GM21529 (cell line): ENCODE results near the gene FAM78B.

Experiments used
- ATAC-seq: cut with Tn5 transposase; IDR thresholded peaks from one replicate; pipeline ENCODE4 v1.9.1; 2021; ENCODE audit not compliant: unreplicated experiment

FAM78B gene, protein sequence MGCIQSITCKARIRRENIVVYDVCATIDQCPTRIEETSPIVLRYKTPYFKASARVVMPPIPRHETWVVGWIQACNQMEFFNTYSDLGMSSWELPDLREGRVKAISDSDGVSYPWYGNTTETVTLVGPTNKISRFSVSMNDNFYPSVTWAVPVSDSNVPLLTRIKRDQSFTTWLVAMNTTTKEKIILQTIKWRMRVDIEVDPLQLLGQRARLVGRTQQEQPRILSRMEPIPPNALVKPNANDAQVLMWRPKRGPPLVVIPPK

GRCh38 chr1:166166698-166167571 is at the start of gene FAM78B:
Gene FAM78B (minus strand): TSS chr1:166167001. CDS start chr1:166166248, 753 bp downstream.
- ATAC-seq, result peak; percentile 45

DNA sequence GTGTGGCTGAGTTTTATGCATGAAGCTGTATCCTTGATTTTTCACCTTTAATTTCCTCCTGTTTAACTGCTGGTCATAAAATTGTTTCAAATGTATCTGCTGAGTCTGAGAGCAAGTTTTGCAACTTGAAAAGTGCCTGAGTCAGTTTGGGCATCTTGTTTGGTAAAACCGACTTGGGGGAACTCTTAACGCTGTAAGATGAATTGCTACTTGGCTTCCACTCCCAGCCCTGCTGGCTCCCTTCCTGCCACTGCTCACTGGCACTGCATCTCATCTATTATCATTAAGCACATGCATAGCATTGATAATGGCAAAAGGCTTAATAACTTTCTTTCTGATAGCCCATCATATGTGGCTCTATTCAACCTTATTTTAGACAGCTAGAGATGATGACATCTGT is 35.7 kb upstream of the FAM78B start:
- no peak for ATAC-seq

DNA sequence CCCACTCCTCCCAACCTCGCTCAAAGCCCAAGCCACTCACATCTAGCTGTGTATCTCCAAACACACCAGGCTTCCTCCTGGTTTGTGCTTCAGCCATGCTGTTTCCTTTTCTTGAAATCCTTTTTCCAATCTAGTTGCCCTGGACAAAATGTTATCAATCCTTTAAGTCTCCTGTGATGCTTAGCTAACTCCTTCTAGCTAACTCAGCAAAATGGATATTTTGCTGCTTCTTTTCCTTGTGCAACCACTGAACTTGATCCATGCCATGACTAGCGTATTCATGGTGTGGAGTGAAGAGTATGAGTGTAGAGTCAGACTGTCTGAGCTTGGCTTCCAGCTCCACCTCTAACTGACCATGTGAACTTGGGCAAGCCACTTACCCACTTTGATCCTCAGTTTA is 33.9 kb upstream of the FAM78B start:
- no peak for ATAC-seq

GRCh38 chr1:166197597-166197996 is 30.8 kb upstream of the FAM78B start:
- ATAC-seq, result no peak

DNA sequence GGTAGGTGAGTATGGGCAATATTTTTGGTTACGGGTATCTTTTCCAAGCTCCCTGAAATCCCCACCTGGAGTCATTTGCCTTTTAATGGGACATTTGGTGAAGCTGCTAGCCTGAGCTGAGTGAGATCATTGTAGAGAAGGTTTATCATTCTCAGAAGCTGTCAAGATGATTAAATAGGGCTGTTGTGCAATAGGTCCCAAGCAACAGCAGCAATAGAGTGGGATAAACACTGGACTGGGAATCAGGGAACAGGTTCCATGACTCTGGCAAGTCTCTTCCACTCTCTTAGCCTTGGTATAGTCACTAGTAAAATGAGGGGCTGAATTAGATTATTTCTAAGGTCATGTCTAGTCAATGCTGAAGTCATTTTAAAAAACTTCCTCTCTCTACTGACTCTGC is 30.3 kb upstream of the FAM78B start:
- ATAC-seq, result no peak

DNA sequence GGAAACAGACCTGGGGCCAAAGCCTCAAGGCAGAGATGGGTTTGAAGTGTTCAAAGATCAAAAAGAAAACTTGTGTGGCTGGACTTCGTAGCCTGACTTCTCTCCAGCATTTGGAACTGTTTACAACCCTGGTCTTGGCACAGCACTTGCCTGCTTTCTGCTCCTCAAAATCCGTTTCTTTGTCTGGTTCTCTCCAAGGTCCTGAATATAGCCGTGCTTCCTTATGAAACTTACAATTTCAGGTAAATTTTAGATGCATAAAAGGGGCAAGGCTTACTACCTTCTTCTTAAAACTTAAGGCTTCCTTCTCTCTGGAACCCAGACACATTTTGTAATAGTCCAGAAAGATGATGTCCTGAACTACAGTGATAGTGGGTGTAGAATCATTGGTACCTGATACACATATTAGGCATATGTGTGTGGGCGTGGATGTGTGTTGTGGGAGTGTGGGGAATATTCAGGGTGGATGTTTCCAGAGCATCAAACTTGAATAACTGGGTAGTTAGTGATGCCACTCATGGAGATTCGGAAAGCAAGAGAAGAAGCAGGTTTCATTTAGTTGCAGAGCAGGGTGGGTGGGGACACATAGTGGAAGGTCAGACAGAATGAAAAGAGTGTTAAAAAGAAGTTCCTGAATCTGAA is 26.4 kb upstream of the FAM78B start:
- no peak for ATAC-seq

- ATAC-seq, result no peak
These were observed 23.6 kb upstream of the FAM78B start for GRCh38 chr1:166190400-166190799.

DNA sequence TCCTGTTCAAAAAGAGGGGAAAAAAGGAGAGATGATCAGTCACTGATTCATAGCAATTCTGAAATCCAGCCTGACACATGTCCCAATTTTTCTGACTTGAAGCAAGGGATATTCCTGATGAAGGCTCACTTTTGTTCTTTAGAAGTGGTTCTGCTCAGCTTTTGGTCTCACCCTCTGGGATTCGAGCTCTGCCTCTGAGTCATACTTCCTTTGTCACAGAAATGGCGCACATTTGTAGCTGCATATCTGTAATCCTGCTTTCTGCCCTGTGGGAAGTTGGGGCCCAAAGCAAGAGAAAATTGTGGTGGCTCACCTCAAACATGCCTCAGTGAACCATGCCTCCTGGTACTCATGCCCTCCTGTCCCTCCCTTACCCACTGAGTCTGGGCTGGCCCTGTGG is 22.3 kb upstream of the FAM78B start:
- ATAC-seq, result no peak

GRCh38 chr1:166185526-166185925 is 18.7 kb upstream of the FAM78B start:
- ATAC-seq, result no peak

DNA sequence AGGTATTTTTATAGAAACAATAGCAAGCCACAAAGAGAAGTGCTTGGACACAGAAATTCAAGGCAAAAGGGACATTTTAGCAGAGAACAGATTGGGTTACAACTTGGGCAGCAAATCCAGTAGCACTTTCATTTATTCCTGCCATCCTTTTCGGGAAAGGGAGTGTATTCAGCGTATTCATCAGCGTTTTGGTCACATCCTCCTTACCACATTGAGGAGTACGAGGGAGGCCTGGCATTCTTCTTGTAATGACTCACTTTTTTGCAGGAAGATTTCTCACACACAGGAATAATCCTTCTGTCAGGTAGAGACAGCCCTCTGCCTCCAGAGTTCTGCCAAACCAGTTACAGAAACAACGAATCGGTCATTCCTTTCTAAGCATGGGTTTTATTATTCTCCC is 18.1 kb upstream of the FAM78B start:
- ATAC-seq, result no peak

GRCh38 chr1:166184012-166184411 is 17.2 kb upstream of the FAM78B start:
- no peak for ATAC-seq

DNA sequence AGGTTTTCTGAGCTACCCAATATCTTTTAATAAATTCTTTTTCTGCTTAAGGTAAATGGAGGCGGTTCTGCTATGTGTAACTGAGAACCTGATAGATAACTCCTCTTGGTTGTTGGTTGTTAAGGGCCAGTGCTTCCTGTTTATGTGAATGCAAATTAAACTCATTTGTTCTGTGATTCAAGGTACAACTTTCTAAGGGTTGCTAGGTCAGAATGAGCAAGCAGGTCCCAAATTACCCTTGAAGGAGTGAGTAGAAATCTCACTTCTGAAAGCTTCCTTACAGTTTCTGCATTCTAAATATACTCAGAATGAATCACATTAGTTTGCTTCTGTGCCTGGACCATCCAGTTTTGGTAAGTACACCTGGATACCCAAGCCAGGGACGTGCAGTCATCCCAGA is 15.5 kb upstream of the FAM78B start:
- peak; percentile 56 for ATAC-seq

- ATAC-seq, result no peak
These were observed 9.6 kb upstream of the FAM78B start for GRCh38 chr1:166176416-166176815.

- no peak for ATAC-seq
These were observed 8.2 kb upstream of the FAM78B start for GRCh38 chr1:166175032-166175431.

DNA sequence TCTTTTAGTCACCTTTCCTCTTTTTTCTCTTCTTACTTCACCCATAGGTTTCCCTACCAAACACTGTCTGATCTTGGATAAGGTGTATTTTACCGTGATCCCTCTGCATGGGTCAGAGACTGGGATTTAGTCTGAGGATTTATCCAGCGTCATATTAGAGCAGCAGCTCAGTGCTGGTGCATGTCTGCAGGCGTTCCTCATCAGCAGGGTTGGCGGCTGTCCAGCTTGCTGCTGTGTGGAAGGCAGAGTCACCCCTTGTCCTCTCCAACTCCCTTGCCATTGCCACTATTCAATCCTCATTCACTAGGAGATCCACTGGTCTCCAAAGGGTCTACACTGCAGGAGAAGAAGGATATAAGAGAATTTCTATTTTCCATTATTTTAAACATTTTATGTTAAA is 7.3 kb upstream of the FAM78B start:
- ATAC-seq, result no peak

DNA sequence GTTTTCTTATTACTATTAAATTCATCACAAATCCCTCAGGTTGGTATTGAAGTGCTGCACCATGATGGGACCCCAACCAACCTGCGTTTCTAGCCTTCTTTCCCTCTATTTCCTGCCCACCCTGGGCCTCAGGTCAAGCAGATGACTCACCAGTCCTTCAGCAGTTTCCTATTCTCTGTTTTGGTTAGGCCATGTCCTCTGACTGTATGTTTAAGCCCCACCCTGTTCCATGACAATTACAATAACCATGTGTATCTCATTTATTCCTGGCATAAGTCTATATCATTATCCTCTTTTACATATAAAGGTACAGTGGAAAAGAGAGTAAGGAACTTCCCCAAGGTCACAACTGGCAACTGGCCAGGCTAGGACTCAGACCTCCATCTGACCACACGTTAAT is 5.3 kb upstream of the FAM78B start:
- ATAC-seq, result no peak

- ATAC-seq, result no peak
These were observed 3.9 kb upstream of the FAM78B start for GRCh38 chr1:166170726-166171125.

GRCh38 chr1:166170075-166170474 is 3.3 kb upstream of the FAM78B start:
- ATAC-seq, result peak; percentile 56

GRCh38 chr1:166169182-166169581 is 2.4 kb upstream of the FAM78B start:
- no peak for ATAC-seq

DNA sequence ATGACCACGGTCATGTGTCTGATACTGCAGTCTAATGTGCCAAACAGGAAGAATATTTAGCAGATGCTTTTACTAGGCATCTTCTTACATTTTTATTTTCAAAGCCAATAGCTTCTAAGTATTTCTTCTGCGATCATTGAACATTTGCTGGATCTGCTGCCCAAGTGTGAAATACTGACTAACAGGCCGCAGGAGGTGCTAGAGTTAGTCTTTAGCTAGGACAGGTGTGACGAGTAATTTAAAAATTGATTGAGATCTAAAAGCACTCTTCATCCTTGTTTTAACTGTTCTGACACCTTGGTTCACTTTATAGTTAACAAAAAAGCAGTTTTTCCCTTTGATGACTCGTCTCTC is 748 bp upstream of the FAM78B start:
- ATAC-seq, result no peak

GRCh38 chr1:166166329-166166697 is 488 bp downstream of the FAM78B start:
- peak; percentile 3 for ATAC-seq
